ENCODE measurements around the gene CIDEC. TPM values are rescaled to one million over a fixed set of nuclear protein-coding genes. Genes with fewer than 3 reads are reported as not detected.
A peak's percentile ranks its signal among the peaks of the same experiment; 100 is the strongest.

The CIDEC gene
- total and polyA plus RNA-seq, 2 of the 13 experiments (the other 11 are each of a cell fraction or from before 2014, with no cell fraction given): 2.5 to 10.4 TPM

GRCh38 chr3:9861626-9862130 is 18.4 kb downstream of the CIDEC start:
- peak overlapping the region; percentile 80 for H3K4me2 ChIP-seq (ENCODE audit: low read depth, low read length)
- ATAC-seq (no peak), FAIRE-seq (no peak), DNase-seq (ENCODE audit: low spot score) (no peak)
- TF ChIP-seq ATF6 (CRISPR knock-in tag; conservative IDR thresholded peaks at IDR 0.05): no peak
- 0 out of 2 replicates have a peak, but pooled peaks have one; percentile 2 for TF ChIP-seq ZNF451 (CRISPR knock-in tag; IDR thresholded peaks at IDR 0.05)
- WGBS (ENCODE audit: low lambda C conversion rate): 14% methylated on average over 3 of the region's 5 CpGs
- H3K36me3 ChIP-seq (replicated peaks in 1 of 2; ENCODE audit: control insufficient read depth in 1 of 2, insufficient read depth in 2 of 2, low read length in 2 of 2): no peaks in the 10 kb centered on the region
- no peaks in the 10 kb centered on the region for H3K9me3 ChIP-seq (ENCODE audit: low read length)
- peak overlapping the region; percentile 61; the same call in 1 of the 2 replicates for H3K9ac ChIP-seq (ENCODE audit: insufficient read depth, low read depth, low read length)
- peak overlapping the region in 1 of 3 experiments; percentile 77; a peak in 2 of 6 replicates for H3K4me3 ChIP-seq (replicated peaks in 1 of 3; ENCODE audit: insufficient read depth in 1 of 3, low read depth in 2 of 3, low read length in 3 of 3)
- ChIA-PET CTCF (ENCODE audit: low intra/inter-chr PET ratio, low total read pairs) (interaction anchor here (0.8 to 1.8 kb wide), 4 partner anchors 27 to 85 kb away, joined by 4 to 14 read pairs (median 7); no protein-coding TSS in a partner anchor), POLR2A (interaction anchor here (0.7 to 6.6 kb wide), 5 partner anchors 30 to 85 kb away, joined by 4 to 153 read pairs (median 5); partner anchors contain the start of genes CRELD1, IL17RC and IL17RE)
- intact Hi-C loops (cut with micrococcal nuclease; ENCODE audit: unreplicated experiment) (loop anchor here (1.0 to 2.0 kb wide), 5 partner anchors 17 to 86 kb away; partner anchors contain the start of gene JAGN1), in situ Hi-C loops (cut with HindIII; ENCODE audit: extremely low pct_ligation_motif_present, low pct_unique_long_range_greater_than_20kb) (loop anchor here (5.0 kb wide), 1 partner anchor 36 kb away; no protein-coding TSS in a partner anchor)
- peaks cover 45% of the 10 kb centered on the region for H3K4me1 ChIP-seq (ENCODE audit: insufficient read depth, low read length)
- no peak overlapping the region for H3K27ac ChIP-seq (ENCODE audit: extremely low read length, insufficient read depth, low read length)
- H4K20me1 ChIP-seq (ENCODE audit: insufficient read depth, low read length): no peaks in the 10 kb centered on the region
- no TSS peak for BruUV-seq (replicated peaks)
- no peak overlapping the region for H2AFZ ChIP-seq (ENCODE audit: low read length)
- H3K79me2 ChIP-seq (ENCODE audit: insufficient read depth, low read length): no peaks in the 10 kb centered on the region
- peaks cover 0 to 12% of the 10 kb centered on the region in 2 experiments; a peak in 2 of 5 replicates for H3K27me3 ChIP-seq (ENCODE audit: control insufficient read depth in 1 of 2, insufficient read depth in 2 of 2, low read length in 2 of 2)

GRCh38 chr3:9861201-9861600 is 18.9 kb downstream of the CIDEC start:
- no peak overlapping the region for H3K27ac ChIP-seq (ENCODE audit: extremely low read length, insufficient read depth, low read length)
- FAIRE-seq: no peak
- no peak for TF ChIP-seq ZBTB33 (CRISPR knock-in tag; IDR thresholded peaks at IDR 0.05)
- TF ChIP-seq HNF1B (CRISPR knock-in tag; IDR thresholded peaks at IDR 0.05): no peak
- no peak for TF ChIP-seq THRA (CRISPR knock-in tag; IDR thresholded peaks at IDR 0.05; ENCODE audit: borderline replicate concordance)
- TF ChIP-seq TCF7 (IDR thresholded peaks at IDR 0.05; ENCODE audit: low read depth): no peak
- no peak for TF ChIP-seq DDIT3 (CRISPR knock-in tag; IDR thresholded peaks at IDR 0.05)

More at GRCh38 chr3:9861201-9861600, 18.9 kb downstream of the CIDEC start:
- no peaks in the 10 kb centered on the region for H3K9me3 ChIP-seq (ENCODE audit: low read length)
- ATAC-seq: no peak
- peak overlapping the region; percentile 61; the same call in 1 of the 2 replicates for H3K9ac ChIP-seq (ENCODE audit: insufficient read depth, low read depth, low read length)
- H3K27me3 ChIP-seq (ENCODE audit: control insufficient read depth in 1 of 2, insufficient read depth in 2 of 2, low read length in 2 of 2): peaks cover 2 to 12% of the 10 kb centered on the region in 2 experiments; a peak in 2 of 5 replicates
- H3K4me3 ChIP-seq (replicated peaks in 1 of 3; ENCODE audit: insufficient read depth in 1 of 3, low read depth in 2 of 3, low read length in 3 of 3): peak overlapping the region in 1 of 3 experiments; percentile 77; a peak in 1 of 6 replicates
- no peaks in the 10 kb centered on the region for H3K79me2 ChIP-seq (ENCODE audit: insufficient read depth, low read length)
- no peak for DNase-seq (ENCODE audit: low spot score)
- 53% methylated on average over 4 of the region's 4 CpGs for WGBS (ENCODE audit: low lambda C conversion rate)
- no TSS peak for BruUV-seq (replicated peaks)
- CTCF ChIA-PET (ENCODE audit: low intra/inter-chr PET ratio, low total read pairs): no interaction called here
- in situ Hi-C loops (cut with HindIII; ENCODE audit: extremely low pct_ligation_motif_present, low pct_unique_long_range_greater_than_20kb): loop anchor here (5.0 kb wide), 1 partner anchor 36 kb away; no protein-coding TSS in a partner anchor
- POLR2A ChIA-PET: interaction anchor here (1.0 to 6.6 kb wide), 4 partner anchors 31 to 85 kb away, joined by 4 to 153 read pairs (median 6); partner anchors contain the start of genes IL17RC and IL17RE
- H3K36me3 ChIP-seq (replicated peaks in 1 of 2; ENCODE audit: control insufficient read depth in 1 of 2, insufficient read depth in 2 of 2, low read length in 2 of 2): no peaks in the 10 kb centered on the region
- H3K4me2 ChIP-seq (ENCODE audit: low read depth, low read length): peak overlapping the region; percentile 80
- H3K4me1 ChIP-seq (ENCODE audit: insufficient read depth, low read length): peaks cover 43% of the 10 kb centered on the region
- intact Hi-C loops (cut with micrococcal nuclease; ENCODE audit: unreplicated experiment): no loop called here
- H2AFZ ChIP-seq (ENCODE audit: low read length): no peak overlapping the region
- H4K20me1 ChIP-seq (ENCODE audit: insufficient read depth, low read length): no peaks in the 10 kb centered on the region

All from HepG2 (cell line).